COLO829 (cell line): Measurements from ENCODE around the gene ARHGAP42.

Experiments used
- DNase-seq: peaks from one replicate; pipeline ENCODE4 v3.0.0; 2012; ENCODE audit warnings: low spot score

ARHGAP42 gene

GRCh38 chr11:100681064-100681502 is 6.0 kb upstream of the ARHGAP42 start:
- DNase-seq = peak; percentile 66

DNA sequence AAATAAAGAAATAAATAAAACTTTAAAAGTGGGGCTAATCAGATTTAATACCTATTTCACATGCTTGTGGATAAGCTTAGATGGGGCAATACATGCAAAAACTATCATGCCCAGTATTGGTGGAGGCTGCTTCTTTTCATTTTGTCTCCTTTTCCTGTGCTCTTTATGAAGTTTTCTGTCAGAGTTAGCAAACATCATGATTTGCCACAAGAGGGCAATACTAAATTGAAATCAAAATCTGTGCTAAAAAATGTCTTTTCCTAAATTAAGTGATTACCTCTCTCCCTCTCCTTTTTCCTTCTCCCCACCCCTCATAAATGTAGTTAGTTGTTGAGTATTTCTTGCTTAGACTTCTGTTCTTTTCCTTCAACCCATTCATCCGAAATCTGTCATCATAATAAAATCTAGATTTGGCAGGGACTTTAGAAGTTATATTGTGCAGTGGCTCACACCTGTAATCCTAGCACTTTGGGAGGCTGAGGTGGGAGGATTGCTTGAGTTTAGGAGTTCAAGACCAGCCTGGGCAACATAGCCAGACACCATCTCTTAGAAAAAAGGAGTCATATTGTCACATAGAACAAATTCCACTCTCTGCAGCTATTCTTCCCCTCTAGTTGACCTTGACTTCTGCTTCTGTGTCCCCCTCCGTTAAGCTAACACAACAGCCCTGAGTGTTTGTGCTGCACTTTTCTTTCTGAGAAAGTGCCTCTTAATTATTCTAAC is 4.7 kb upstream of the ARHGAP42 start:
- peak; percentile 60 for DNase-seq

DNA sequence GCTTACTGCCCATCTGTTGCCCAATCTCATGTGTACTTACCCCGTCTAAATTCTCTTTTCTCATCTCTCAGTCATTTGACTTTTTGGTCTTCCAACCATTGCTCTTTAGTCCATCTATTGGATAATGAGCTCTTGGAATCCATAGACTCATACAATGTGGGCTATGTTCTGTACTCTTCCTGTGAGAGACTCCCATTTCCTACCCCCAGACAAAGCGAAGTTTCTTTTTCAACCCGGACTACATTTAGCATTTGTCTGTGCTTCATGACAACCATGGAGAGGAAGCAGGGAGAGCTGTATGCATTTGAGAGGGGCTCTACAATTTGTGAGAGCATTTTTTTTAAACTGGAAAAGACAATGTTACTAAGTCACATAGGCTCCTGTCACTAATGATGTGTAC is 4.0 kb upstream of the ARHGAP42 start:
- peak; percentile 88 for DNase-seq

GRCh38 chr11:100684101-100685065 is 2.7 kb upstream of the ARHGAP42 start:
- DNase-seq = peak; percentile 57

DNA sequence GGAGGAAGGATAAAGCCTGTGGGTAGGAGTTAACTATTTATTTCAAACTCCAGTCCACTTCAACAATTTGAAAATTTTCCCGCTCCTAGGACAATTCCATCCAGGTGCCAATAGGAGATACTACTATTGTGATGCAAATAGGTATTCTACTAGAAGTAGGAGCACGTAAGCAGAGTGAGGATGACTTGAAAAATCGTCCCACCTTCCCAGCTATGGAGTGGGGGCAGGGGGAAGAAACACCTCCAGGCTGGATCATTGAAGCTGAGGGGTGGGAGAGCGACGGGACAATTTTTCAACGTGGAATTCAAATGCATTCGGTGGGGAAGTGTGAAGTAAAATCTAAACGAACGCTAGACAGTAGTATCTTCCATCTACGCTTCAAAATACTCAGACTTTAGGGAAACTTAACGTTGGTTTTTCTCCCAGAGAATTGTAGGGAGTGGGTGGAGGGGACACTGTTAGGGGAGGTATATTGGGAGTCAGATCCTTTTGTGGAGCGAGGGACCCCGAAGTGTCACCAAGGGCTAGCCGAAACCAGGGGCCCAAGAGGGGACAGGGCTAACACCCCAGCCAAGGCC is 523 bp upstream of the ARHGAP42 start:
- DNase-seq = no peak

DNA sequence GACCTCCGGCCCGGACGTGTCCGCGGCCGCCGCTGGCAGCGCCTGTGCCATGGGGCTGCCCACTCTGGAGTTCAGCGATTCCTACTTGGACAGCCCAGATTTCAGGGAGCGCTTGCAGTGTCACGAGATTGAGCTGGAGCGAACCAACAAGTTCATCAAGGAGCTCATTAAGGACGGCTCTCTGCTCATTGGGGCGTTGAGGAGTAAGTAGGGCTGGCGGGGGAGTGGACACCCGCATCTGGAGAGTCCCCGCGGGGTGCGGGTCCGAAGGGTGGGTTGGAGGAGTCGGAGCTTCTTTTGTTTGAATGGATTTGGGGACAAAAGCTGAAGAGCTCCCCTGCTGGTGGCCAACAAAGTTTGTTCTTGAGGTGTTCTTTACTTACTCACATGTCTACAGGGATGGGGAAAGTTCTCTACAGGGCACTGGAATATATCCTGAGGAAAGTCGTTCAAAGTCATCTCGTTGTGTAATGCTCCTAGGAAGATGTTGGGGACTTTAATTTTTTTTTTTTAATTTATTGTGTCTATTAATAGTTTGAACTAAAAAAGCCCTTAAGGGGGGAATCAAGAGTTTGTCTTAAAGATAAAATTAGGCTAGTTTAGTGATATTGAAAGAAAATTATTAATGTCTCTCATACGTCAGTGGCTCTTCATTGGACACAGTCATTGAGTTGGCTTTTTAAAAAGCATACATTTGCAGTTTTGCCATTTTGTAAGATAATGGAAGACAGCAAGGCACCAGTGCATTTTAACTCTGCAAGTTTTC is 725 bp downstream of the ARHGAP42 start:
- DNase-seq = no peak

GRCh38 chr11:100689141-100689540 is 2.1 kb downstream of the ARHGAP42 start:
- no peak for DNase-seq

DNA sequence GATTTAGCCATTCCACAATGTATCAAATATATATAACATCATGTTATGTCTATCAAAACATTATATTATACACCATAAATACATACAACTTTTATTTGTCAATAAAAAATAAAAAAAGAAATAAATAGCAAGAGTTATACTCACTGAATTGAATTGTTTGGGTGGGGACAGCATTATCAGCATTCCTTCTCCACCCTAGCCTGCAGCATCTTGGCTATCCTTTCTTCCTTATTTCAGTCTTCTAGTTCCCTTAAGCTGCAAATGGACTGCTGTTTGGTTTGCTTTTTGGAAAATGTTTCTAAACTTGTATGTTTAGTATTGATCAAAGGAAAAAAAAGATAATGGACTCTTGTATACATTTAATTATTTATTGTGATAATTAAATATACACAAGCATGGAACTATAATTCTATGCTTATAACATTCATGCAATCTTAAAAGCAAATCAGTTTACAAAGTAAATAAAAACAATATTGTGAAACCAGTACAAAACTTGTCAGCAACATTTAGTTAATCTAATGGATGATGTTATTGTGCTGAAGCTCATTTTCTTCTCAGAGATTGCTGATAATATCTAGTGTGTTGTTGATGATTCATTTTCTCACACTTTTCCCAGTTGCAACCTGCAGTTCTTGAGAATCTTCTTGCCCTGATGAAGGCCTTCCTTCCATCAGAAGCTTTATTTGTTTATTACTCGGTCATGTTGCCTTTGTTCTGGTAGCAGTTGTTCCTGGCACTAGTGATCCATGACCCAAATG is 5.0 kb downstream of the ARHGAP42 start:
- no peak for DNase-seq

DNA sequence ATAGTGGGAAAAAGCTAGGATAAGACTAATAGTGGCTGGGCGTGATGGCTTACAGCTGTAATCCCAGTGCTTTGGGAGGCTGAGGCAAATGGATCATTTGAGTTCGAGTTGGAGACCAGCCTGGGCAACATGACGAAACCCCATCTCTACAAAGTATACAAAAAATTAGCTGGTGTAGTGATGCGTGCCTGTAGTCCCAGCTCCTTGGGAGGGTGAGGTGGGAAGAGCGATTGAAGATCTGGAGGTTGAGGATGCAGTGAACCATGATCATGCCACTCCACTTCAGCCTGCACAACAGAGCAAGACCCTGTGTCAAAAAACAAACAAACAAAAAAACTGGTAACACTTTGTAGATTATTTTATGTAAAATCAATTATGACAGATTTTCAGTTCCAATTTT is 8.8 kb downstream of the ARHGAP42 start:
- DNase-seq = no peak

DNA sequence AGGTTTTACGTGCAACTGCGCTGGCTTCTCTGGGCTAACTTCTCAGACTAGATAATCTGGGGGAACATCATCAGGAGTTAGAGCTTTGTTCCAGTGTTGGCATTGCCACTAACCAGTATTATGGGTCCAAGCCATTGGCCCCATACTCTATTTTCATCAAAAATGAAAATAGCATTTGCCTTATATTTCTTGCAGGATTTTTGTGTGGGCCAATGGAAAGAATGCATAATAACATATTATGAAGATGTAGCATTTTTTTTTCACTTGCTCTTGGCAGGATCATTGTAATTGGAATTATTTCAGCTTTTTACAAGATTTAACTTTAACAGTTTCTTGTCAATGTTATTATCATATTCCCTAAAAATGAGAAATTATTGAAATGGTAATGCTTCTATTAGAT is 16.1 kb downstream of the ARHGAP42 start:
- no peak for DNase-seq

- DNase-seq = no peak
Observed at GRCh38 chr11:100703801-100704575, 16.9 kb downstream of the ARHGAP42 start.

GRCh38 chr11:100705447-100705846 is 18.4 kb downstream of the ARHGAP42 start:
- no peak for DNase-seq

DNA sequence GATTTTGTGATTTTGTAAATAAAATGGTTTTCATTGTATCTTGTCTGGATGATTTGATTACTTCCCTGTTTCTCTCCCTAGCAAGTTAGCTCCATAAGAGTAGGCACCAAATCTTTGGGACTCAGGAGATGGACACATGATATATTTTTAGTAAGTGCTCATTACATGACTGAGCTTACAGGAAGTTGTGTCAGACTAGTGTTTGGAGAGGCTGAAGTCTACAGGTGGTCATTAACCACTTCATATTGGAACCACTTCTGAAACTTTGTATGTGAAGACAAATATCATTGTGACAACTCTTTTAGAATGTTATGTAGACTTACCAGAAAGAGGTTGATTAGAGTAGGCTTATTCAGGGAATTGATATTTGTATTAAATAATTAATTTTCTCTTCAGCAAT is 19.1 kb downstream of the ARHGAP42 start:
- no peak for DNase-seq

GRCh38 chr11:100709233-100709957 is 22.3 kb downstream of the ARHGAP42 start:
- DNase-seq = peak; percentile 86

- DNase-seq = no peak
Observed at GRCh38 chr11:100711984-100712383, 24.9 kb downstream of the ARHGAP42 start.

GRCh38 chr11:100712583-100712982 is 25.5 kb downstream of the ARHGAP42 start:
- DNase-seq = no peak

DNA sequence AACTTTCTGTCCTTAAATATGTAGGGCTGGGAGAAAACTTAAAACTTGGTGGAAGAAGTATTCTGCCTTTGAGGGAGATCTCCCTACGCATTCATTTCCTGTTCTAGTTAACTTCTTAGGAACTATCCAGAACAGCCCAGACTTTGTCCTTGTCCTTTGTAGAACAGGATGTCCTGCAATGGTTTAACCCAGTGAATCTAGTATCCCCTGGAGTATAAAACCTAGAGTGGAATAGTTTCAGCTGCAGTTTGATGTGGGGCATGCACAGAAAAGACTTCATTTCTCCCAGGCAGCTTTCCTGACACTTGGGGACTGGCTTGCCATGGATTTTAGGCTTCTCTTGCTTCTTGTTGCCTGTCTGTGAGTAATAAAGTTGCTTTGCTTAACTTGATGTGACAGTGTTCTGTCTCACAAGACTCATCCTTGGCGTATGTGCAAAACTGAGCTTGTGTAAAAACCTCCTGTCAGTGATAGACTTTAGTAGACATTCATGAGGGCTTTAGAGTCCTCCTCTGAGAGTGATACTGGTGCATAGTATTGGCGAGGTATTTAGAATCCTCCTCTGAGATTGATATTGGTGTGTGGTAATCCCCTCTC is 28.2 kb downstream of the ARHGAP42 start:
- no peak for DNase-seq

- no peak for DNase-seq
Observed at GRCh38 chr11:100716838-100717237, 29.8 kb downstream of the ARHGAP42 start.

DNA sequence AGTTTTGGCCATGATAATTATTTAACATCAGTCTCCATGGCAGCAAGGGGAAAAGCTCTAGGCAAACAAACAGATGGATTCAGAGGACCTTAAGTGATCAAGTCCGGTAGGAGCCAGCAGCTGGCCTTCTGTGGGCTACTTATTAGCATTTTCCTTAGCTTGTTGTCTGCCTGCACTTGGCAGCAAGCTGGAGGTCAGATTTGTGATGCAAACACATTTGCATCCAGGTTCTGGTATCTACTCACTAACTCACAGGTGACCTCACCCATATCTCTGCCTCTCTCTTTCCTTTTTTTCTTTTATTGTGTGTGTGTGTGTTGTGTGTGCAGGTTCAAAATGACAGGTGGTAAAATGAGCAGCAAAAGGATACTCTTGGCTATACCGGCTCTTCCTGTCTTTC is 32.3 kb downstream of the ARHGAP42 start:
- no peak for DNase-seq
